ENCODE measurements around the gene ZNF385B.

ZNF385B gene

GRCh38 chr2:179773986-179774385 is 87.4 kb downstream of the ZNF385B start:
- H3K4me1 ChIP-seq (ENCODE audit: control insufficient read depth, insufficient read depth, low read length) = no peaks in the 10 kb centered on the region
- no peaks in the 10 kb centered on the region for H3K9me3 ChIP-seq (ENCODE audit: control insufficient read depth, insufficient read depth, low read length)
- no peak overlapping the region for H3K9ac ChIP-seq (ENCODE audit: low read depth, low read length)
- no peak overlapping the region for H3K4me3 ChIP-seq (ENCODE audit: low read depth, low read length)
- no peak overlapping the region for H3K27ac ChIP-seq (ENCODE audit: low read depth, low read length)
- H3K36me3 ChIP-seq (ENCODE audit: control insufficient read depth, insufficient read depth, low read length) = no peaks in the 10 kb centered on the region
- H3K27me3 ChIP-seq (ENCODE audit: control insufficient read depth, insufficient read depth, low read length) = no peaks in the 10 kb centered on the region

- no peaks in the 10 kb centered on the region for H3K27me3 ChIP-seq (ENCODE audit: control insufficient read depth, insufficient read depth, low read length)
- no peak overlapping the region for H3K4me3 ChIP-seq (ENCODE audit: low read depth, low read length)
- H3K36me3 ChIP-seq (ENCODE audit: control insufficient read depth, insufficient read depth, low read length) = no peaks in the 10 kb centered on the region
- no peak overlapping the region for H3K27ac ChIP-seq (ENCODE audit: low read depth, low read length)
- H3K9ac ChIP-seq (ENCODE audit: low read depth, low read length) = no peak overlapping the region
- H3K9me3 ChIP-seq (ENCODE audit: control insufficient read depth, insufficient read depth, low read length) = no peaks in the 10 kb centered on the region
- H3K4me1 ChIP-seq (ENCODE audit: control insufficient read depth, insufficient read depth, low read length) = peaks cover under 1% of the 10 kb centered on the region; the same call in 1 of the 2 replicates
Measured at GRCh38 chr2:179772346-179772745, 89.1 kb downstream of the ZNF385B start.

GRCh38 chr2:179771791-179772190 is 89.6 kb downstream of the ZNF385B start:
- H3K9ac ChIP-seq (ENCODE audit: low read depth, low read length) = no peak overlapping the region
- no peaks in the 10 kb centered on the region for H3K27me3 ChIP-seq (ENCODE audit: control insufficient read depth, insufficient read depth, low read length)

GRCh38 chr2:179770029-179770428 is 91.4 kb downstream of the ZNF385B start:
- H3K36me3 ChIP-seq (ENCODE audit: control insufficient read depth, insufficient read depth, low read length) = no peaks in the 10 kb centered on the region
- no peak overlapping the region for H3K27ac ChIP-seq (ENCODE audit: low read depth, low read length)
- H3K4me3 ChIP-seq (ENCODE audit: low read depth, low read length) = no peak overlapping the region
- no peak overlapping the region for H3K9ac ChIP-seq (ENCODE audit: low read depth, low read length)
- H3K27me3 ChIP-seq (ENCODE audit: control insufficient read depth, insufficient read depth, low read length) = no peaks in the 10 kb centered on the region
- peaks cover 22% of the 10 kb centered on the region for H3K4me1 ChIP-seq (ENCODE audit: control insufficient read depth, insufficient read depth, low read length)
- no peaks in the 10 kb centered on the region for H3K9me3 ChIP-seq (ENCODE audit: control insufficient read depth, insufficient read depth, low read length)

More at GRCh38 chr2:179771791-179772190, 89.6 kb downstream of the ZNF385B start:
- H3K9me3 ChIP-seq (ENCODE audit: control insufficient read depth, insufficient read depth, low read length) = no peaks in the 10 kb centered on the region
- no peak overlapping the region for H3K27ac ChIP-seq (ENCODE audit: low read depth, low read length)
- no peaks in the 10 kb centered on the region for H3K36me3 ChIP-seq (ENCODE audit: control insufficient read depth, insufficient read depth, low read length)
- H3K4me3 ChIP-seq (ENCODE audit: low read depth, low read length) = no peak overlapping the region
- H3K4me1 ChIP-seq (ENCODE audit: control insufficient read depth, insufficient read depth, low read length) = peaks cover 6% of the 10 kb centered on the region; the same call in 1 of the 2 replicates

GRCh38 chr2:179769323-179769722 is 92.1 kb downstream of the ZNF385B start:
- no peaks in the 10 kb centered on the region for H3K27me3 ChIP-seq (ENCODE audit: control insufficient read depth, insufficient read depth, low read length)
- no peaks in the 10 kb centered on the region for H3K36me3 ChIP-seq (ENCODE audit: control insufficient read depth, insufficient read depth, low read length)
- peaks cover 23% of the 10 kb centered on the region for H3K4me1 ChIP-seq (ENCODE audit: control insufficient read depth, insufficient read depth, low read length)
- no peak overlapping the region for H3K4me3 ChIP-seq (ENCODE audit: low read depth, low read length)
- H3K9ac ChIP-seq (ENCODE audit: low read depth, low read length) = no peak overlapping the region
- H3K27ac ChIP-seq (ENCODE audit: low read depth, low read length) = no peak overlapping the region
- no peaks in the 10 kb centered on the region for H3K9me3 ChIP-seq (ENCODE audit: control insufficient read depth, insufficient read depth, low read length)

- peaks cover 23% of the 10 kb centered on the region for H3K4me1 ChIP-seq (ENCODE audit: control insufficient read depth, insufficient read depth, low read length)
- no peak overlapping the region for H3K27ac ChIP-seq (ENCODE audit: low read depth, low read length)
- H3K4me3 ChIP-seq (ENCODE audit: low read depth, low read length) = no peak overlapping the region
- H3K27me3 ChIP-seq (ENCODE audit: control insufficient read depth, insufficient read depth, low read length) = no peaks in the 10 kb centered on the region
- H3K36me3 ChIP-seq (ENCODE audit: control insufficient read depth, insufficient read depth, low read length) = no peaks in the 10 kb centered on the region
- no peaks in the 10 kb centered on the region for H3K9me3 ChIP-seq (ENCODE audit: control insufficient read depth, insufficient read depth, low read length)
- H3K9ac ChIP-seq (ENCODE audit: low read depth, low read length) = no peak overlapping the region
Measured at GRCh38 chr2:179768765-179769164, 92.6 kb downstream of the ZNF385B start.

- Histone ChIP-seq H3K27me3 (ENCODE audit: control insufficient read depth, insufficient read depth, low read length) (no peaks in the 10 kb centered on the region), H3K27ac (ENCODE audit: low read depth, low read length) (peak overlapping the region; percentile 61), H3K4me1 (ENCODE audit: control insufficient read depth, insufficient read depth, low read length) (peaks cover 23% of the 10 kb centered on the region), H3K36me3 (ENCODE audit: control insufficient read depth, insufficient read depth, low read length) (no peaks in the 10 kb centered on the region), H3K4me3 (ENCODE audit: low read depth, low read length) (peak overlapping the region; percentile 22; the same call in 1 of the 2 replicates), H3K9me3 (ENCODE audit: control insufficient read depth, insufficient read depth, low read length) (0 out of 2 replicates have a peak, but pooled peaks cover 4% of the 10 kb centered on the region), H3K9ac (ENCODE audit: low read depth, low read length) (no peak overlapping the region)
Measured at GRCh38 chr2:179765666-179766065, 95.7 kb downstream of the ZNF385B start.

GRCh38 chr2:179764710-179765109 is 96.7 kb downstream of the ZNF385B start:
- Histone ChIP-seq H3K9ac (ENCODE audit: low read depth, low read length) (no peak overlapping the region), H3K4me1 (ENCODE audit: control insufficient read depth, insufficient read depth, low read length) (peaks cover 23% of the 10 kb centered on the region), H3K27ac (ENCODE audit: low read depth, low read length) (no peak overlapping the region), H3K4me3 (ENCODE audit: low read depth, low read length) (no peak overlapping the region), H3K27me3 (ENCODE audit: control insufficient read depth, insufficient read depth, low read length) (no peaks in the 10 kb centered on the region), H3K36me3 (ENCODE audit: control insufficient read depth, insufficient read depth, low read length) (no peaks in the 10 kb centered on the region), H3K9me3 (ENCODE audit: control insufficient read depth, insufficient read depth, low read length) (0 out of 2 replicates have a peak, but pooled peaks cover 4% of the 10 kb centered on the region)

GRCh38 chr2:179758636-179759035 is 102.8 kb downstream of the ZNF385B start:
- Histone ChIP-seq H3K4me3 (ENCODE audit: low read depth, low read length) (no peak overlapping the region), H3K9ac (ENCODE audit: low read depth, low read length) (no peak overlapping the region), H3K4me1 (ENCODE audit: control insufficient read depth, insufficient read depth, low read length) (no peaks in the 10 kb centered on the region), H3K27ac (ENCODE audit: low read depth, low read length) (no peak overlapping the region), H3K36me3 (ENCODE audit: control insufficient read depth, insufficient read depth, low read length) (no peaks in the 10 kb centered on the region), H3K27me3 (ENCODE audit: control insufficient read depth, insufficient read depth, low read length) (no peaks in the 10 kb centered on the region), H3K9me3 (ENCODE audit: control insufficient read depth, insufficient read depth, low read length) (peaks cover 23% of the 10 kb centered on the region)

GRCh38 chr2:179751163-179751809 is 110.1 kb downstream of the ZNF385B start:
- Histone ChIP-seq H3K4me1 (ENCODE audit: control insufficient read depth, insufficient read depth, low read length) (0 out of 2 replicates have a peak, but pooled peaks cover 4% of the 10 kb centered on the region), H3K27ac (ENCODE audit: low read depth, low read length) (no peak overlapping the region), H3K36me3 (ENCODE audit: control insufficient read depth, insufficient read depth, low read length) (no peaks in the 10 kb centered on the region), H3K9me3 (ENCODE audit: control insufficient read depth, insufficient read depth, low read length) (no peaks in the 10 kb centered on the region), H3K9ac (ENCODE audit: low read depth, low read length) (no peak overlapping the region), H3K27me3 (ENCODE audit: control insufficient read depth, insufficient read depth, low read length) (no peaks in the 10 kb centered on the region), H3K4me3 (ENCODE audit: low read depth, low read length) (no peak overlapping the region)

GRCh38 chr2:179749210-179749609 is 112.2 kb downstream of the ZNF385B start:
- no peaks in the 10 kb centered on the region for H3K27me3 ChIP-seq (ENCODE audit: control insufficient read depth, insufficient read depth, low read length)
- no peak overlapping the region for H3K27ac ChIP-seq (ENCODE audit: low read depth, low read length)
- no peaks in the 10 kb centered on the region for H3K9me3 ChIP-seq (ENCODE audit: control insufficient read depth, insufficient read depth, low read length)
- no peak overlapping the region for H3K4me3 ChIP-seq (ENCODE audit: low read depth, low read length)
- H3K36me3 ChIP-seq (ENCODE audit: control insufficient read depth, insufficient read depth, low read length) = no peaks in the 10 kb centered on the region
- no peak overlapping the region for H3K9ac ChIP-seq (ENCODE audit: low read depth, low read length)
- H3K4me1 ChIP-seq (ENCODE audit: control insufficient read depth, insufficient read depth, low read length) = 0 out of 2 replicates have a peak, but pooled peaks cover 4% of the 10 kb centered on the region
